RKO (cell line): Measurements from ENCODE around the gene USP36.
A peak's percentile ranks its signal among the peaks of the same experiment; 100 is the strongest.
"Not testable (repeated sequence)": the region's sequence is repeated elsewhere in the genome, so short reads cannot be mapped to it uniquely, and the experiment has no call there.

ENCODE experiments used
- DNase-seq: peaks from one replicate; pipeline ENCODE4 v3.0.0-alpha.2; 2016; ENCODE audit warnings: low spot score

Gene USP36

GRCh38 chr17:78791840-78792709, 48.5 kb downstream of the USP36 start:
- DNase-seq: no peak

DNA sequence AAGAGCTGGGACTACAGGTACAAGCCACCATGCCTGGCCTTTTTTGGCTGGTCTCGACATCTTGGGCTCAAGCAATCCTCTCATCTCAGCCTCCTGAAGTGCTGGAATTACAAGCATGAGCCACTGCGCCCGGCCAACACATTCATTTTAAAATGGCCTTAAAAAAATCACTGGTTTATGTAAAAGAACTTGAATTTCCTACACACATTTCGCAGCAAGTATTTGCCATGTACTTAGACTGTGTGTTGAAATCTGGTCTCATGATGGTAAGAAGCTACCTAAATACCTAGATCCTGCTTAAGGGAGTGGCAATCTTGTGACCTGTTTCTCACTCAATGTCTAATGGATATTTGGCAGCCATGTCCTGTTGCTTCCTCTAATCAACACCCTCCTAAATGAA, 50.1 kb downstream of the USP36 start:
- no peak for DNase-seq

DNA sequence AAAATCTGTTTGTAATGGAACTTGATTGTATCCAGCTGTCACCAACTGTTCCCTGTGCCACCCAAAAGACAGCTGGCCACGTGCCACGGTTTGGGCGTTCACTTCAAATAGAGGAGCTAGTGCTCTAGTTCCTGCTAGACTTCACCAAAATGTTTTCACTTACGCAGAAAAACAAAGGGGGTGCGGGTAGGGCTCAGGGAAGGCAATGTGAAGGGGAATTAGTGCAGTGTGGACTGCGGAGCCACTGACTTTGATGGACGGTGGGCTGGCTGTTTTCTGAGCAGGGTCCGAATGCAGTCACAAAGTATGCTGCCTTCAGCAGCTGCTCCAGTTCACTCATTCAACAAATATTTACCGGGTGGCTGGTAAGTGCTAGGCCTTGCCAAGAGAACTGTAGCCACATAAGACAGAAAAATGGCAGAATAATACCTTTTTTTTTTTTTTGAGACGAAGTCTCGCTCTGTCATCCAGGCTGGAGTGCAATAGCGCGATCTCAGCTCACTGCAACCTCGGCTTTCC, 50.9 kb downstream of the USP36 start:
- no peak for DNase-seq

GRCh38 chr17:78789149-78789662, 51.4 kb downstream of the USP36 start:
- no peak for DNase-seq

DNA sequence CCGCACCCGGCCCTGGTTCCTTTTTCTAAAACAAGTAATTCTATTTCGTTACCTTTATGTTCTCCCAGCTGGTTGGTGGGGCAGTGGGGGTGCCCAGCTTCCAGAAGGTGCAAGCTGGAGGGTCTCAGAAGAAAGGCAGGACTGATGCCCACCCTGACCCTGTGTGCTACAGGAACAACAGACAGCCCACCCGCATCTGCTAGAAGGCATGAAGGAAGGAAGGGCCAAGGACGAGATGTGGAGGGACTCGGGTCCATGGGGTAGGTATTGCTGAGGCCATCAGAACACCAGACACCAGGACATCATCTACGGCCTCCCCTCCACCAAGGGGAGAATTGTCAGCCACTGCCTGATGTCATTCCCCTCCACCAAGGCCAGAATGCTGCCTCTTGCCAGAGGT, 52.2 kb downstream of the USP36 start:
- DNase-seq: no peak

- DNase-seq: no peak
Observed at GRCh38 chr17:78787444-78787843, 53.2 kb downstream of the USP36 start.

DNA sequence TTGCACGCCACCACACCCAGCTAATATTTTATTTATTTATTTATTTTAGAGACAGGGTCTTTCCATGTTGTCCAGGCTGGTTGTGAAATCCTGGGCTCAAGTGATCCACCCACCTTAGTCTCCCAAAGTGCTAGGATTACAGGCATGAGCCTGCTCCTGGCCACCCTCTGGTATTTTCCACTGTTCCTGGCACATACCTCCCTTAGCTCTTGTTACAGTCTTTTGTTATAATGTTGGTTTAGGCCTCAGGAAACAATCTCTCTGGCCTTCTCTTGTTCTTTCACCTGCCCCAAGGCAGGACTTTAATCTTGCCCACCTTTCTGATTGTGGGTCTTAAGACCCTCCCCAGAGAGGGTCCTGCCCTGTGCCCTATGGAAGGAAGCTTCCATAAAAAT, 55.0 kb downstream of the USP36 start:
- DNase-seq: no peak

DNA sequence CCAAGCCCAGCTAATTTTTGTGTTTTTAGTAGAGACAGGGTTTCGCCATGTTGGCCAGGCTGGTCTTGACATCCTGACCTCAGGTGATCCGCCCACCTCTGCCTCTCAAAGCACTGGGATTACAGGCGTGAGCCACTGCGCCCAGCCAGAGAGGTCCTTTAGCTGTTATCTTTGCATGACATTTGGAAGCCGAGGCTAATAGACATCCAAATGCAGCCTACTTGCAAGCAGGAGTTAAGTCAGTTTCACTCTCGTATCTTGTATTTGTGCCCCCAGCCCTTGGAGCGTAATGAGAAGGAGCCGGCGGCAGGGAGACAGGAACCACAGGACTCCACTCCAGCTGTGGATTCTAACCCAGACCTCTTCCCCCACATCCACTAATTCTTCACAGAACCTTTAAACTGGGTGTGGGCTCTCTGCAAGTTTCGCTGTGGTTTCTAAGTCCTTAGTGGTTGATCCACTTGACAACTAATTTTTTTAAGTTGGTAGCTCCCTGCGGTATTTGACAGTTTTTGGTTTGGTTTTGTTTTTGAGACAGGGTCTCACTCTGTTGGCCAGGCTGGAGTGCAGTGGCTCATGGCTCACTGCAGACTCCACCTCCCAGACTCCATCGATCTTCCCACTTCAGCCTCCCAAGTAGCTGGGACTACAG, 55.5 kb downstream of the USP36 start:
- no peak for DNase-seq

DNA sequence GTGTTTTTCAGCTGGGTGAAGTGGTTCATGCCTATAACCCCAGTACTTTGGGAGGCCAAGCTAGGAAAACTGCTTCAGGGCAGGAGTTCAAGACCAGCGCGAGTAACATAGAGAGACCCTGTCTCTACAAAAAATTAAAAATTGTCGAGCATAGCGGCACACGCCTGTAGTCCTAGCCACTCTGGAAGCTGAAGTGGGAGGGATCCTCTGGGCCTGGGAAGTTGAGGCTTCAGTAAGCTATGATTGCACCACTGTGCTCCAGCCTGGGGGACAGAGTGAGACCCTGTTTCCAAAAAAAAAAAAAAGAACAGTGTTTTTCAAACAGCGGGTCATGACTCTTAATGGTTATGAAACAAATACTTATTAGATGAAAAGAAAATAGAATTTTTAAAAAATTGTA, 56.3 kb downstream of the USP36 start:
- DNase-seq: no peak

DNA sequence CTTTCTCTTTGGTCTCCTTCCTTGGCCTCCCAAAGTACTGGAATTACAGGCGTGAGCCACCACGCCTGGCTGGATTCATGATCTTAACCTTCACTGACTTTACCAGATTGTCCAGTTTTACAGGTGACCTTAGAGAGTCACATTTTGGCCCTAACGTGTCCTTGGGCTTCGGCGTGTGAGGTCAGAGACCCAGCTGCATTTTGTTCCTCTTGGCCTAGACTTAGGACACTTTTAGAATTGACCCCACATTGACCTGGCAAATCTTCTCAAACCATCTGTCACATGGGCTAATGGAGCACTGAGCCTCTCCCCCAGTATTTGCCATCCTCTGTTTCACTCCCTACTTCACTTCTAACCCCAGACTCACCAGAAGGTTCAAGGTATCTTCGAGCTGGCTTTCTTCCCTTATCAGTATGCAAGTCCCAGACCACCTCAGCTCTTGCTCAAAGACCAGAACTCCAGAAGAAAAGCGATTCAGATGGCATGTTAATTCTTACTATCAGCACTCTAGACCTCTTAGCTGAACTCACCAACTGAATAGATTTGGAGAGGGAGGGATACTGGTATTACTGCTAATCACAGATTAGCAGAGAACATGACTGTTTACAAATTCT, 56.8 kb downstream of the USP36 start:
- DNase-seq: no peak

GRCh38 chr17:78781893-78782304, 58.7 kb downstream of the USP36 start, which contains the start of gene CYTH1:
Gene CYTH1, minus strand, starts transcription at chr17:78782273. Its CDS starts 50 bp downstream, at chr17:78782223.
- DNase-seq: no peak

- DNase-seq: peak; percentile 32
Observed at GRCh38 chr17:78781104-78781892, 59.3 kb downstream of the USP36 start.

DNA sequence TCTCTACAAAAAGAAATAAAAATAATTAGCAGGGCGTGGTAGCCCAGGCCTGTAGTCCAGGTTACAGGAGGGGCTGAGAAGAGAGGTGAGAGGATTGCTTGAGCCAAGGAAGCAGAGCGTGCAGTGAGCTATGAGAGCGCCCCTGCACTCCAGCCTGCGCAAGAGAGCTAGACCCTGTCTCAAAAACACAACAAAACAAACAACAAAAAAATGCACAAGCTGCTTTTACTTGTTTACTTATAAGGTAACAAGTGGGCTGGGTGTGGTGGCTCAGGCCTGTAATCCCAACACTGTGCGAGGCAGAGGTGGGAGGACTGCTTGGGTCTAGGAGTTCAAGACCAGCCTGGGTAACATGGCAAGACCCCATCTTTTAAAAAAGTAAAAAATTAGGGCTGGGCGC, 60.3 kb downstream of the USP36 start:
- DNase-seq: no peak

GRCh38 chr17:78779850-78780249, 60.8 kb downstream of the USP36 start:
- no peak for DNase-seq

- not testable (repeated sequence) for DNase-seq
Observed at GRCh38 chr17:78779286-78779651, 61.3 kb downstream of the USP36 start.

DNA sequence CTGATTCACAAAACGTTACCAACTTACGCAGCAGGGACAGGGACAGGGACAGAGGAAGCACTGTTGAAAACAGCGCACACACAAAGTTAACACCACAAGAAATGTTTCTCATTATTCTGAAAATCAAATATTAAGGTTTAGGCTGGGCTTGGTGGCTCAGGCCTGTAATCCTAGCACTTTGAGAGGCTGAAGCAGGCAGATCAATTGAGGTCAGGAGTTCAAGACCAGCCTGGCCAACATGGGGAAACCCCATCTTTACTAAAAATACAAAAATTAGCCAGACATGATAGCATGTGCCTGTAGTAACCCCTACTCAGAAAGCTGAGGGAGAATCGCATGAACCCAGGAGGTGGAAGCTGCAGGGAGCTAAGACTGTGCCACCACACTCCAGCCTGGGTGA, 62.7 kb downstream of the USP36 start:
- DNase-seq: no peak

DNA sequence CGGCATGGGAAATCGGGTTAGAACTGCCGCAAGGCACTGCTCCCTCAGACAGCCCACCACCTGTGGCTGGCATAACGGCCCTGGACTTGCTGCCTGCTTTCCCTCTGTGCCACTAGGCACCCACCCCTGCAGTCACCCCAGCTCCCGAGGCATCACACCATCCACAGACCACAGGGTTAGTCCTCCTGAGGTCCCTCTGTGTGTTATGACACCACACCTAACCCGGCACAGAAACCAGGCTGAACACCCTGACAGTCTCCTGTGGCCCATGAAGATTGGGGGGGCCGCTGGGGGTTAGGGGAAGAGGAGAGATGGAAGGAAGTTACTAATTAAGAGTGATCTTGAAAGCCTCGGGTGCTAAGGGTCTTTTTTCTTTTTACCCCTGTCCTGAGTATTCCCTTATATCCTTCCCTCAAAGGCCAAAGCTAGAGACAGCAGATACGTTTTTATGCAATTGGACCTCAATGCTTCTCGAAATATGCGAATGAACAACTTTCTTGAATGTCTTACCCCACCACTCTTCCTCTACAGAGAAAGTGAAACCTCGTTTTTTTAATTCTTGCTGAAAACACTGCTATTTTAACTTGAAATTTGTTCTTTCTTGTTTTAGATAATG, 65.5 kb downstream of the USP36 start:
- DNase-seq: no peak

- DNase-seq: no peak
Observed at GRCh38 chr17:78774453-78774852, 66.2 kb downstream of the USP36 start.

- DNase-seq: no peak
Observed at GRCh38 chr17:78771758-78772382, 68.7 kb downstream of the USP36 start.

DNA sequence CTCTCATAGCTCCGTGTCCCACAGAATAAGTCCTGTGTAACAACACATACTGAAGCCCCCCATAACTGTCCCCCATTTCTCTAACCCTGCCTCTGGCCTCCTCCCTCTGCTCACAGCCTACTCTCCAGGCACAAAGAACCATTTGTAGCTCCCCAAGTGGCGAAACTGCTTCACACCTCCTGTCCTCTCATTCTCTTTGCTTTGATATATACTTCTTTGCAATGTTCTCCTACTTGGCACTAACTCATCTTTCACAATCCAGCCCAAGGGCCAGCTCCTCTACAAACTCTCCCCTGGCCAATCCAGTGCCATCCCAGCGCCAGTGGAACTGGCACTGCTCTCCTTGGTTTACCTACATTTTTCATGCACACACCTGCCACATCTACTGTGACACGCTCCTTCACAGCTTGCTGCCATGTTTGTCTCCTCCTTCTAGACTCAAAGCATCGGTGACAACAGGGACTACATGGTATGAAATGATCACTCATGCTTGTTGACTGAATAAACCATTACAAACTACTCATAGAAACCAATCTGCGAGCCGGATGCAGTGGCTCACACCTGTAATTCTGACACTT, 71.3 kb downstream of the USP36 start:
- DNase-seq: no peak

- no peak for DNase-seq
Observed at GRCh38 chr17:78767806-78768205, 72.8 kb downstream of the USP36 start.
